ENCODE results near the gene GRM7. TPM values are rescaled to one million over a fixed set of nuclear protein-coding genes. Genes with fewer than 3 reads are reported as not detected.

Gene GRM7
- total RNA-seq, 1 experiment from 2014 or later = not detected

DNA sequence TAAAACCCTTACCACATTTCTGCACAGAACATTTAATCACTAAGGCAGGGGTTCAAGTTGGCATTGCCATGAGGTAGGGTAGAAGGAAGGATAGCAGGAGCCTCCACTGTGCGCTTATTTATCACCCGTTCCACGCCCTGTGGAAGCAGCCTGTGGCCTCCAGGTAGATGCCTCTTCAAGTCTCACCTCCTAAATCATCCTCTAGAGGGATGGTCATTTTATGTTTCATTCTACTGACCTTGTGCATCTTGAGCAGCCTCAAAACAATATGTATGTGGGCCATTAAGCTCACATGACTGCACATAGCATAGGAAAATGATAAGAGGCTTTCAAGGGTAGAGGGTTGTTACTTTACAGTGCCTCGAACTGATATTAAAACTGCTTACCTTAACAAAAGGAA is 546.2 kb downstream of the GRM7 start:
- Histone ChIP-seq H3K4me2 (ENCODE audit: low read length) (no peak overlapping the region), H3K4me3 (replicated peaks in 1 of 2; ENCODE audit: low read depth in 1 of 2, low read length in 2 of 2) (no peak overlapping the region), H3K27ac (ENCODE audit: low read depth, low read length) (no peak overlapping the region), H2AFZ (ENCODE audit: low read depth, low read length, poor library complexity, severe bottlenecking) (no peak overlapping the region), H3K9me2 (ENCODE audit: insufficient read depth) (no peaks in the 10 kb centered on the region), H3K9ac (ENCODE audit: low read length) (no peak overlapping the region), H3K36me3 (ENCODE audit: control insufficient read depth in 1 of 2, insufficient read depth in 2 of 2, low read length in 2 of 2) (no peaks in the 10 kb centered on the region), H3K79me2 (ENCODE audit: insufficient read depth, low read length) (no peaks in the 10 kb centered on the region), H4K20me1 (ENCODE audit: insufficient read depth) (no peaks in the 10 kb centered on the region), H3K27me3 (ENCODE audit: insufficient read depth, low read length) (no peaks in the 10 kb centered on the region), H3K4me1 (ENCODE audit: control insufficient read depth in 1 of 2, insufficient read depth in 2 of 2, low read length in 2 of 2) (no peaks in the 10 kb centered on the region), H3K9me3 (ENCODE audit: control insufficient read depth in 1 of 2, insufficient read depth in 1 of 2, low read depth in 1 of 2, low read length in 2 of 2) (no peaks in the 10 kb centered on the region)
- RAD21 ChIA-PET (ENCODE audit: low non-redundant PET in 1 of 2, low total read pairs in 2 of 2, uncharacterized antibody in 2 of 2, unreplicated experiment in 2 of 2) = no interaction called here
- TF ChIP-seq, protein P1, sequence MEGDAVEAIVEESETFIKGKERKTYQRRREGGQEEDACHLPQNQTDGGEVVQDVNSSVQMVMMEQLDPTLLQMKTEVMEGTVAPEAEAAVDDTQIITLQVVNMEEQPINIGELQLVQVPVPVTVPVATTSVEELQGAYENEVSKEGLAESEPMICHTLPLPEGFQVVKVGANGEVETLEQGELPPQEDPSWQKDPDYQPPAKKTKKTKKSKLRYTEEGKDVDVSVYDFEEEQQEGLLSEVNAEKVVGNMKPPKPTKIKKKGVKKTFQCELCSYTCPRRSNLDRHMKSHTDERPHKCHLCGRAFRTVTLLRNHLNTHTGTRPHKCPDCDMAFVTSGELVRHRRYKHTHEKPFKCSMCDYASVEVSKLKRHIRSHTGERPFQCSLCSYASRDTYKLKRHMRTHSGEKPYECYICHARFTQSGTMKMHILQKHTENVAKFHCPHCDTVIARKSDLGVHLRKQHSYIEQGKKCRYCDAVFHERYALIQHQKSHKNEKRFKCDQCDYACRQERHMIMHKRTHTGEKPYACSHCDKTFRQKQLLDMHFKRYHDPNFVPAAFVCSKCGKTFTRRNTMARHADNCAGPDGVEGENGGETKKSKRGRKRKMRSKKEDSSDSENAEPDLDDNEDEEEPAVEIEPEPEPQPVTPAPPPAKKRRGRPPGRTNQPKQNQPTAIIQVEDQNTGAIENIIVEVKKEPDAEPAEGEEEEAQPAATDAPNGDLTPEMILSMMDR (IDR thresholded peaks at IDR 0.05 in 2 of 3, conservative IDR thresholded peaks at IDR 0.05 in 1 of 3; ENCODE audit: borderline replicate concordance in 1 of 3, insufficient read depth in 1 of 3, low read depth in 2 of 3, low read length in 2 of 3) = peak in 2 of 3 experiments; percentile 45; a peak in 4 of 6 replicates
- TF ChIP-seq EZH2phosphoT487 (IDR thresholded peaks at IDR 0.05; ENCODE audit: borderline replicate concordance) = no peak
- POLR2A ChIA-PET = no interaction called here
- ATAC-seq (peak; percentile 86), DNase-seq (ENCODE audit: low read depth, low spot score) (peak; percentile 7)
- CTCF ChIA-PET = interaction anchor here (0.9 kb wide), 1 partner anchor 704 kb away, joined by 3 read pairs; no protein-coding TSS in a partner anchor
- intact Hi-C loops (cut with micrococcal nuclease) = no loop called here
- BruUV-seq (replicated peaks) = no TSS peak

DNA sequence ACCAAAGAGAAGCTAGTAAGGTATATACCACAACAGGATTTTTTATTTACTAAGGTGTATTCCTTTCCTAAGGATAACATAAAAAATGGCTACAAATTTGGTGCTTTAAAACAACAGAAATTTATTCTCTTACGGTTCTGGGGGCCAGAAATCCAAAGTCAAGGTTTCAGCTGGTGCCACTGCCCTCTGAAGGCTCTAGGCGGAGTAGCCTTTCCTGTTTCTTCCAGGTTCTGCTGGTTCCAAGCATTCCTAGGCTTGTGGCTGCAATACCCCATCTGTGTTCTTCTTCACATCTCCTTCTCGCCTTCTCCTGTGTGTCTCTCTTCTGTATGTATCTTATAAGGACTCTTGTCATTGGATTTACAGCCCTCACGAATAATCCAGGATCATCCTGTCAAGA is 549.9 kb downstream of the GRM7 start:
- ATAC-seq = peak; percentile 65
- Histone ChIP-seq H3K79me2 (ENCODE audit: insufficient read depth, low read length) (no peaks in the 10 kb centered on the region), H3K4me1 (ENCODE audit: control insufficient read depth in 1 of 2, insufficient read depth in 2 of 2, low read length in 2 of 2) (no peaks in the 10 kb centered on the region), H3K9ac (ENCODE audit: low read length) (no peak overlapping the region), H3K9me3 (ENCODE audit: control insufficient read depth in 1 of 2, insufficient read depth in 1 of 2, low read depth in 1 of 2, low read length in 2 of 2) (no peaks in the 10 kb centered on the region), H3K36me3 (ENCODE audit: control insufficient read depth in 1 of 2, insufficient read depth in 2 of 2, low read length in 2 of 2) (no peaks in the 10 kb centered on the region), H3K27me3 (ENCODE audit: insufficient read depth, low read length) (no peaks in the 10 kb centered on the region), H3K4me2 (ENCODE audit: low read length) (no peak overlapping the region), H2AFZ (ENCODE audit: low read depth, low read length, poor library complexity, severe bottlenecking) (no peak overlapping the region), H3K9me2 (ENCODE audit: insufficient read depth) (no peaks in the 10 kb centered on the region; the same call in 1 of the 2 replicates), H4K20me1 (ENCODE audit: insufficient read depth) (no peaks in the 10 kb centered on the region), H3K4me3 (replicated peaks in 1 of 2; ENCODE audit: low read depth in 1 of 2, low read length in 2 of 2) (no peak overlapping the region), H3K27ac (ENCODE audit: low read depth, low read length) (no peak overlapping the region)
- ChIA-PET RAD21 (ENCODE audit: low non-redundant PET in 1 of 2, low total read pairs in 2 of 2, uncharacterized antibody in 2 of 2, unreplicated experiment in 2 of 2) (no interaction called here), POLR2A (no interaction called here), CTCF (no interaction called here)
- intact Hi-C loops (cut with micrococcal nuclease) = no loop called here
- no peak for DNase-seq (ENCODE audit: low read depth, low spot score)
- no TSS peak for BruUV-seq (replicated peaks)
- TF ChIP-seq EZH2 (IDR thresholded peaks at IDR 0.05) (no peak), SP1 (IDR thresholded peaks at IDR 0.05; ENCODE audit: low read depth) (no peak), RAD21 (IDR thresholded peaks at IDR 0.05; ENCODE audit: low read depth) (no peak), JUND (IDR thresholded peaks at IDR 0.05) (no peak), ZNF274 (IDR thresholded peaks at IDR 0.05; ENCODE audit: low read depth, low read length) (no peak)
- TF ChIP-seq, protein P2, sequence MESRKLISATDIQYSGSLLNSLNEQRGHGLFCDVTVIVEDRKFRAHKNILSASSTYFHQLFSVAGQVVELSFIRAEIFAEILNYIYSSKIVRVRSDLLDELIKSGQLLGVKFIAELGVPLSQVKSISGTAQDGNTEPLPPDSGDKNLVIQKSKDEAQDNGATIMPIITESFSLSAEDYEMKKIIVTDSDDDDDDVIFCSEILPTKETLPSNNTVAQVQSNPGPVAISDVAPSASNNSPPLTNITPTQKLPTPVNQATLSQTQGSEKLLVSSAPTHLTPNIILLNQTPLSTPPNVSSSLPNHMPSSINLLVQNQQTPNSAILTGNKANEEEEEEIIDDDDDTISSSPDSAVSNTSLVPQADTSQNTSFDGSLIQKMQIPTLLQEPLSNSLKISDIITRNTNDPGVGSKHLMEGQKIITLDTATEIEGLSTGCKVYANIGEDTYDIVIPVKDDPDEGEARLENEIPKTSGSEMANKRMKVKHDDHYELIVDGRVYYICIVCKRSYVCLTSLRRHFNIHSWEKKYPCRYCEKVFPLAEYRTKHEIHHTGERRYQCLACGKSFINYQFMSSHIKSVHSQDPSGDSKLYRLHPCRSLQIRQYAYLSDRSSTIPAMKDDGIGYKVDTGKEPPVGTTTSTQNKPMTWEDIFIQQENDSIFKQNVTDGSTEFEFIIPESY (IDR thresholded peaks at IDR 0.05; ENCODE audit: extremely low read depth, insufficient replicate concordance, low read length) = no peak
- TF ChIP-seq, protein P3, sequence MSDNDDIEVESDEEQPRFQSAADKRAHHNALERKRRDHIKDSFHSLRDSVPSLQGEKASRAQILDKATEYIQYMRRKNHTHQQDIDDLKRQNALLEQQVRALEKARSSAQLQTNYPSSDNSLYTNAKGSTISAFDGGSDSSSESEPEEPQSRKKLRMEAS (IDR thresholded peaks at IDR 0.05) = no peak
- TF ChIP-seq, protein P4, sequence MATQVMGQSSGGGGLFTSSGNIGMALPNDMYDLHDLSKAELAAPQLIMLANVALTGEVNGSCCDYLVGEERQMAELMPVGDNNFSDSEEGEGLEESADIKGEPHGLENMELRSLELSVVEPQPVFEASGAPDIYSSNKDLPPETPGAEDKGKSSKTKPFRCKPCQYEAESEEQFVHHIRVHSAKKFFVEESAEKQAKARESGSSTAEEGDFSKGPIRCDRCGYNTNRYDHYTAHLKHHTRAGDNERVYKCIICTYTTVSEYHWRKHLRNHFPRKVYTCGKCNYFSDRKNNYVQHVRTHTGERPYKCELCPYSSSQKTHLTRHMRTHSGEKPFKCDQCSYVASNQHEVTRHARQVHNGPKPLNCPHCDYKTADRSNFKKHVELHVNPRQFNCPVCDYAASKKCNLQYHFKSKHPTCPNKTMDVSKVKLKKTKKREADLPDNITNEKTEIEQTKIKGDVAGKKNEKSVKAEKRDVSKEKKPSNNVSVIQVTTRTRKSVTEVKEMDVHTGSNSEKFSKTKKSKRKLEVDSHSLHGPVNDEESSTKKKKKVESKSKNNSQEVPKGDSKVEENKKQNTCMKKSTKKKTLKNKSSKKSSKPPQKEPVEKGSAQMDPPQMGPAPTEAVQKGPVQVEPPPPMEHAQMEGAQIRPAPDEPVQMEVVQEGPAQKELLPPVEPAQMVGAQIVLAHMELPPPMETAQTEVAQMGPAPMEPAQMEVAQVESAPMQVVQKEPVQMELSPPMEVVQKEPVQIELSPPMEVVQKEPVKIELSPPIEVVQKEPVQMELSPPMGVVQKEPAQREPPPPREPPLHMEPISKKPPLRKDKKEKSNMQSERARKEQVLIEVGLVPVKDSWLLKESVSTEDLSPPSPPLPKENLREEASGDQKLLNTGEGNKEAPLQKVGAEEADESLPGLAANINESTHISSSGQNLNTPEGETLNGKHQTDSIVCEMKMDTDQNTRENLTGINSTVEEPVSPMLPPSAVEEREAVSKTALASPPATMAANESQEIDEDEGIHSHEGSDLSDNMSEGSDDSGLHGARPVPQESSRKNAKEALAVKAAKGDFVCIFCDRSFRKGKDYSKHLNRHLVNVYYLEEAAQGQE (IDR thresholded peaks at IDR 0.05; ENCODE audit: low read depth) = no peak
